ENCODE measurements around the gene TIE1.

The TIE1 gene

DNA sequence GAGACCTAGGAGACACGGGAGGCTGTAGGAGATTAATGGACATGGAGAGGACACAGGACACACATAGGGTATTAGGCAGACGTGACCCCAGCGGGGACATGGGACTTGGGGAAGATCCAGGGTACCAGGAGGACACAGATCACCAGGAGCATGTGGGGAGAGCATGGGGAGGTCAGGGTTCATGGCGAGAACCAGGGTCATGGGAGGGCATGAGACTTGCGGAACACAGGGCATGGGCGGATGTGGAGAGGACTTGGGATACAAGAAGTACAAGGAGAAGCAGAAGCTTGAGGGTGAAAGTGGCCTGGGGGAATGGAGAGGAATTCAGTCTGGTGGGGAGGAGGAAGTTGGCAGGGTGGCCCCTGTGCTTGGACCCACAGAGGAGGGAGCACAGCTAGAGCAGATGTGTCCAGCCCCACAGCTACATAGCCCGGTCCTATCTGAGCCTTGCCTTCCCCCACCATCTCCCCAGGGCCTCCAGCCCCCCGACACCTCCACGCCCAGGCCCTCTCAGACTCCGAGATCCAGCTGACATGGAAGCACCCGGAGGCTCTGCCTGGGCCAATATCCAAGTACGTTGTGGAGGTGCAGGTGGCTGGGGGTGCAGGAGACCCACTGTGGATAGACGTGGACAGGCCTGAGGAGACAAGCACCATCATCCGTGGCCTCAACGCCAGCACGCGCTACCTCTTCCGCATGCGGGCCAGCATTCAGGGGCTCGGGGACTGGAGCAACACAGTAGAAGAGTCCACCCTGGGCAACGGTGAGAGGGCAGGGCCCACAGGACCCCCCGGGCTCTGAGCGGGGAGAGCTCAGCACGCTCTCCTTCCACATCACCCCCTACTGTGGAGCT is 12.1 kb downstream of the TIE1 start:
- no peak for DNase-seq

DNA sequence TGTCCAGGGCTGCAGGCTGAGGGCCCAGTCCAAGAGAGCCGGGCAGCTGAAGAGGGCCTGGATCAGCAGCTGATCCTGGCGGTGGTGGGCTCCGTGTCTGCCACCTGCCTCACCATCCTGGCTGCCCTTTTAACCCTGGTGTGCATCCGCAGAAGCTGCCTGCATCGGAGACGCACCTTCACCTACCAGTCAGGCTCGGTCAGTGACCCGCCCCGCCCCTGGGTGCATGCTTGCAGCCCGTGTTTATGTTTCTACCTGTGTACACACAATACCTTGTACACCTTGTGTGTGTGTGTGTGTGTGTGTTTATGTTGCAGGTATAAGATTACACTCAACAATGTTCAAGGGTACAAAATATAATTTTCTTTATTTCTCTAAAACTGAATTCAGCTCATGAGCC is 13.0 kb downstream of the TIE1 start:
- DNase-seq = no peak

DNA sequence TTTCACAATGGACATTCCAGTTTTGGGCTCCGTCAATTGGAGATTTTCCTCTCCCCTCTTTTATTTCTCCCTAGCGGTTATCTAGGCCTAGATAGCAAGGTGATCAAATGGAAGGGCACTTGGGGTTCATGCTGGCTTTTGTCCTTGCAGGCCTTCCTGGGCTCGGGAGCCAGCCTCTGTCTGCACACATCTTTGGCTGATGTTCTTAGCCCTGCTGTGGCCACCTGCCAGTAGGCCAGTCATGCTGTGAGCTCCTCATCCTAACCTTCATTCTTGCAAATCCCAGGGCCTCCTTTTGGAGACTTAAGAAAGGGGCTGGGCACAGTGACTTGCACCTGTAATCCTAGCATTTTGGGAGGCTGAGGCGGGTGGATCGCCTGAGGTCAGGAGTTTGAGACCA is 13.5 kb downstream of the TIE1 start:
- no peak for DNase-seq

DNA sequence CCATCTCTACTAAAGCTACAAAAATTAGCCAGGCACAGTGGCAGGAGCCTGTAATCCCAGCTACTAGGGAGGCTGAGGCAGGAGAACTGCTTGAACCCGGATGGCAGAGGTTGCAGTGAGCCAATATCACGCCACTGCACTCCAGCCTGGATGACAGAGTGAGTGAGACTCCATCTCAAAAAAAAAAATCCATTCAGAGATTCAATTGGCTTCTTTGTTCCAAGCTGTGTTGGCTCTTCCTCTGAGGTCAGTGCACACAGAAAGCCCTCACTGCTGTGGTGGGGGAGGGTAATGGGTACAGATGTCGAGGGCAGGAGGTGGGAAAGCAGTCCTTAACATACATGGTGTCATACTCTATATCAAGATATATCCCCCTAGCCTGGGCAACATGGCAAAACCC is 14.7 kb downstream of the TIE1 start:
- no peak for DNase-seq

DNA sequence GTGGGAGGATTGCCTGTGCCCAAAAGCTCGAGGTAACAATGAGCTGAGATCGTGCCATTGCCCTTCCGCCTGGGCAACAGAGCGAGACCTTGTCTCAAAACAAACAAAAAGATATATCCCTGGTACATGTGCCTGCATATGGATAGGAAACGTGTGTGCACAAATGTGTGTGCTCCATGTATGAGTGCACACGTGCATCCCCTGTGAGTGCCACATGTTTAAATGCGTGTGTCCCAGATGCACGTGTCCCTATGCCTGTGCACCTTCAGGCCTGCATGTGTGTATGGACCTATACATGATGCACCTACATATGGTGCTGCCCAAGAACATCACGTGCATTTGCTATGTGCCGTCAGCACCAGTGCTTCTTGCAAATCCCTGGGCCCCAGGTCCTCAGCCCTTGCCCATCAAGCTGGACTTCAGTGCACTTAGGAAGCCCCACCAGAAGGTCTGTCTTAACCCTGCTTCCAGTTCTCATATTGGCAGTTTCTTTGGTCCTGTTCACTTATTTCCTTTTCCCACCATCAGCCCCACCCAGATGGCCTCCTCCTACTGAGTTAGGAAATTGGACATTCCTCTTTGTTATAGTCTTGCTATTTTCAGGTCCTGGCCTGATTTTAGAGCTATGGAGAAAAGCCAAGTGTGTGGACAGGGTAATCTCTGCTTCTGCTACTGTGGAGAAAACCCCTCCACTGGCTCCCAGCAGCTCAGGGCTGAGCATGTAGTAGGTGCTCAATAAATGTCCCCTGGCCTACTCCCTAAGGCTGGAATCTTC is 15.4 kb downstream of the TIE1 start:
- no peak for DNase-seq

DNA sequence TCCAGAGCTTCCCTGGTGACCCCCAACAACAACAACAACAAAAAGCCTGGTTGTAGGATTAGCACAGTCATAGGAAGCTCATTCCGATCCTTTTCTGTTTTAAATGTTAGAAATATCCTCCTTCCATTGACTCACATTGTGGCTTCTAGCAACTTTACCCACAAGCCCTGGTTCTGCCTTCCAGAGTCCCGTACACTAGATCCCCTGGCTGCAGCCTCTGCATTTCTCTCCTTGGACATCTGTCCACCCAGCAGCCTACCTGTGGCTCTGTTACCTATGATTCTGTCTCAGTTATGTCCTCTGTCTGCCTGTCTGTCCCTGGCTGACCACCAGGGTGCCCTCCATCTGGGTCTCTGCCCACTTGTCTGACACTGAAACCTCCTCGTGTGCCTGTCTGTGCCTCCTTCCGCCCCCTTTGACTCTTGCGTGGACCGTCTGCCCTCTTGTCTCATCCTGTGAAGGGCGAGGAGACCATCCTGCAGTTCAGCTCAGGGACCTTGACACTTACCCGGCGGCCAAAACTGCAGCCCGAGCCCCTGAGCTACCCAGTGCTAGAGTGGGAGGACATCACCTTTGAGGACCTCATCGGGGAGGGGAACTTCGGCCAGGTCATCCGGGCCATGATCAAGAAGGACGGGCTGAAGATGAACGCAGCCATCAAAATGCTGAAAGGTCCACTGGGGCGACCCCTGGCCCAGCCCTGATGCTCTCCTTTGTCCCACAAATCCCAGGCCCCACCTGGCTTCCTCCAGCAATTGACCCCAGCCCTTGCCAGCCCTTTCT is 16.1 kb downstream of the TIE1 start:
- no peak for DNase-seq

DNA sequence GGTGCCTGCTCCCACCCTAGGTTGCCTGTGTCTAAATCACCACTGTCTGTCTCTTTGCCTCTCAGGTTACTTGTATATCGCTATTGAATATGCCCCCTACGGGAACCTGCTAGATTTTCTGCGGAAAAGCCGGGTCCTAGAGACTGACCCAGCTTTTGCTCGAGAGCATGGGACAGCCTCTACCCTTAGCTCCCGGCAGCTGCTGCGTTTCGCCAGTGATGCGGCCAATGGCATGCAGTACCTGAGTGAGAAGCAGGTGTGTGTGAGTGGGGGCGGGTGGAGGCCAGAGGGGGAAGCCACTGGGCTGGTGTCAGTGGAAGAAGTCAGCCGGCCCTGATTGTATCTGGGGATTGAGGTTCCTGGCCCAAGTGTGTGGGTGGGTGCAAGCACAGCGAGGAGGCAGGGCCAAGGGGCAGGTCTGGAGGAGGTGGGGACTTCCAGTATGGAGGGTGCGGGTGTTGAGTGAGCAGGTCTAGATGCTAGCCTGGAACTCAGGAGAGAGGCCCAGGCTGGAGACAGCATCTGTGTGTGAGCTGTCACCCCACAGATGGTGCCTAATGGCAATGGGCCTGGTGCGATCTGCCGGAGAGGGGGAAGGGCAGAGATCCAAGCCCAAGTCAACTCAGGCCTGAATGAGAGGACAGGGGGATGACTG is 17.2 kb downstream of the TIE1 start:
- no peak for DNase-seq

DNA sequence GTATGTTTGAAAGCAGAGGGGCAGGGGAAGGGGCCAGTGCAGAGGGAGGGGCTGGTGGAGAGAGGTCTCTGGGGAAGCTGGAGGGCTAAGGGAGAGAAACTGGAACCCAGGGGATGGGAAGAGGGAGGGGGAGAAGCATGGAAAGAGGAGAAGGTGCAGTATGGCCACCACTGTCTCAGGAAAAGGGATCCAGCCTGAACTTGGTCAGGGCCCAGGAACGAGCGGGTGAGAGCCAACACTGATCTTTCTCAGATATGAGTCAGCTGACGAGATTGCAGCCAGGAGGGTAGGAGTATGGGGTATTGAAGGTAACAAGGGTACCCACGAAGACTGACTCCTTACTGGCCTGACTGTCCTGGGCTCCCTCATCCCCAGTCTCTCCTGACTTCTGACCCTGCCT is 18.0 kb downstream of the TIE1 start:
- DNase-seq = no peak

DNA sequence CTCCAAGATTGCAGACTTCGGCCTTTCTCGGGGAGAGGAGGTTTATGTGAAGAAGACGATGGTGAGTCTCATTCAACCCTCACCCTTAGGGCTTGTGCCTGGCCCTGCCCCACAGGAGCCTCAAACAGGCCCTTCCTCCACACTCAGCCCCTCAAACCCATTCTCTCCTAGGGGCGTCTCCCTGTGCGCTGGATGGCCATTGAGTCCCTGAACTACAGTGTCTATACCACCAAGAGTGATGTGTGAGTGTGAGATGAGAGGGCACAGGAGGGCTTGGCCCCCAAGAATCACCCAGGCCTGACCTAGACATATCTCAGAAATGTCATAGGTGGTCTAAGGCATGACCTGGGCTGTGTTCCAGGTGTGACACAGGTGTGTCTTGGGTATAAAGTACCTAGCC is 18.5 kb downstream of the TIE1 start:
- no peak for DNase-seq

DNA sequence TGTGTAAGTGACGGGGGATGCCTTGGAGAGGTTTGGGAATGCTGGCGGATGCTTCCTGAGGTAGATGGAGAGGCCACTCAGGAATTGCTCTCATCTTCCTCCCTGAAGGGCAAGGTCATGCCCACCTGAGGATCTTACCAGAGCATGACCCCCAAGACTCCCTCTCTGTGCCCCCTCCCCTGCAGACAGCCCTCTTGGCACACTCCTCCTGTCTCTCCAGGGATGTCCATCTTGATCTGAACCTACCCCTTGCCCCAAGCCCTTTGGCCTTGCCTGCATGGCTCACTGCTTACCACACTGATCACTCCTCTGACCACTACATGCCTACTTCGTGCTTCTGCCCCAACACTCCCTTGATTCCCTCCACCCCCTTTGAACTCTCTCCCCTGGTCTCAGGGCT is 19.0 kb downstream of the TIE1 start:
- no peak for DNase-seq

DNA sequence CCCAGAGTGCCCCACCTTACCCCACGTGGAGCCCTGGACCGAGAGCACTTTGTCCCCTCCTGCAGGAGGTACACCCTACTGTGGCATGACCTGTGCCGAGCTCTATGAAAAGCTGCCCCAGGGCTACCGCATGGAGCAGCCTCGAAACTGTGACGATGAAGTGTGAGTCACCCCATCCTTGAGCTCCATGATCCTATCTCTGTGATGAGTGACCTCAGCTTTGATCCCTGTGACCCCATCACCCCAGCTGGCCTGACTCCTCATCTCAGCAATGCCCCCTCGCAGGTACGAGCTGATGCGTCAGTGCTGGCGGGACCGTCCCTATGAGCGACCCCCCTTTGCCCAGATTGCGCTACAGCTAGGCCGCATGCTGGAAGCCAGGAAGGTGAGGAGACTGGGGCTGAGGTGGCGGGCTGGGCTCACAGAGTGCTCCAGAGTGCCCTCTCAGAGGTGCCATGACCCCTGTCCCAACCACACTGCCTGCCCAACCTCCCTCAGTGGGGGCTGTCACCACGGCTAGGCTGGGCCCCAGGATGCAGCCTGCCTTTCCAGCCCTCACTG is 20.6 kb downstream of the TIE1 start:
- DNase-seq = no peak

DNA sequence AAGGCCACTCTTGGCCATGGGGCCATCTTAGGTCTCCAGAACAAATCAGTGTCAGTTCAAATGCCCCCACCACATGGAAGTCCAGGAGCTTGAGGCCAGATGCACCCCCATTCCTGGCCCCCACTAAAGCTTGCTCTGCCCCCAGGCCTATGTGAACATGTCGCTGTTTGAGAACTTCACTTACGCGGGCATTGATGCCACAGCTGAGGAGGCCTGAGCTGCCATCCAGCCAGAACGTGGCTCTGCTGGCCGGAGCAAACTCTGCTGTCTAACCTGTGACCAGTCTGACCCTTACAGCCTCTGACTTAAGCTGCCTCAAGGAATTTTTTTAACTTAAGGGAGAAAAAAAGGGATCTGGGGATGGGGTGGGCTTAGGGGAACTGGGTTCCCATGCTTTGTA is 21.7 kb downstream of the TIE1 start:
- no peak for DNase-seq

DNA sequence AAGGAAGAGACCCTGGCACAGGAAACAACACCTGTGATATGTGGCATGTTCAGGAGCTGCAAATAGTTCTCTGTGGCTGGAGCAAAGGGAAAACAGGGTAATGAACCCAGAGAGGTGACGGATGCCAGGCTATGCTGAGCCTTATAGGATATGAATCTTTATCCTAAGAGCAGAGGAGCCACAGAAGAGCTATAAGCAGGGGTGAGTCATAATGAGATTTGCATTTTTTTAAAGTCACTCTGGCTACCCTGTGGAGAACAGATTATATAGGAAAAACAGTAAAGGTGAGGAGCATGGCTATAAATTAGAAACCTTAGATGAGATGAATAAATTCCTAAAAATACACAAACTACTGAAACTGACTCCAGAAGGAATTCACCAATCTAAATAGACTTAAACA is 24.0 kb downstream of the TIE1 start:
- DNase-seq = peak in 1 of 2 experiments; percentile 22

DNA sequence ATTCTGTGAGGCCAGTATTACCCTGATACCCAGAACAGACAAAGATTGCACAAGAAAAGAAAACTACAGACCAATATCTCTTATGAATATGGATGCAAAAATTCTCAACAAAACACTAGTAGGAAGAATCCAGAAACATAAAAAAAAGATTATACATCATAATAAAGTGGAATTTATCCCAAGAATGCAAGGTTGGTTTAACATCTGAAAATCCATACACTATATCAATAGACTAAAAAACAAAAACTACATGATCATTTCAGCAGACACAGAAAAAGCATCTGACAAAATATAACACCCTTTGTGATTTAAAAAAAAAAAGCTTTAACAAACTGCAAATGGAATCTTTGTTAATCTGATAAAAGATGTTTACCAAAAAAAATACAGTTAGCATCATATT is 24.6 kb downstream of the TIE1 start:
- DNase-seq = no peak

DNA sequence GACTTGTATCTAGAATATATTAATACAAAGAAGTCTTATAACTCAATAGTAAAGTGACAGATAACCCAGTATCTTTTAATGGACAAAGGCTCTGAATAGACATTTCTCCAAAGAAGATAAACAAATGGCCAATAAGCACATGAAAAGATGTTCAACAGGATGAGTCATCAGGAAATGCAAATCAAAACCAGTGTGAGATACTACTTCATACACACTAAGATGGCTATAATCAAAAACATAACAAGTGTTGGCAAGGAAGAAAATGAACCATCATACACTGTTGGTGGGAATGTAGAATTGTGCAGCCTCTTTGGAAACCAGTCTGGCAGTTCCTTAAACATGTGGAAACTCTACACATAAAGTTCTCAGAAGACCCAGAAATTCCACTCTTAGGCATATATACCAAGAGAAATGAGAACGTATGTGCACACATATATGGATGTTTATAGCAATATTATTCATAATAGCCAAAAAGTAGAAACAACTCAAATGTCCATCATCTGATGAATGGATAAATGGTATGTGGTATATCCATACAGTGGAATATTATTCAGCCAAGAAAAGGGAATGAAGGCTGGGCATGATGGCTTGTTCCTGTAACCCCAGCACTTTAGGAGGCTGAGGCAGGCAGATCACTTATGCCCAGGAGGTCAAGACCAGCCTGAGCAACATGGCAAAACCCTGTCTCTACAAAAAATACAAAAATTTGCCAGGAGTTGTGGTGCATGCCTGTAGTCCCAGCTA is 26.9 kb downstream of the TIE1 start:
- DNase-seq = no peak

DNA sequence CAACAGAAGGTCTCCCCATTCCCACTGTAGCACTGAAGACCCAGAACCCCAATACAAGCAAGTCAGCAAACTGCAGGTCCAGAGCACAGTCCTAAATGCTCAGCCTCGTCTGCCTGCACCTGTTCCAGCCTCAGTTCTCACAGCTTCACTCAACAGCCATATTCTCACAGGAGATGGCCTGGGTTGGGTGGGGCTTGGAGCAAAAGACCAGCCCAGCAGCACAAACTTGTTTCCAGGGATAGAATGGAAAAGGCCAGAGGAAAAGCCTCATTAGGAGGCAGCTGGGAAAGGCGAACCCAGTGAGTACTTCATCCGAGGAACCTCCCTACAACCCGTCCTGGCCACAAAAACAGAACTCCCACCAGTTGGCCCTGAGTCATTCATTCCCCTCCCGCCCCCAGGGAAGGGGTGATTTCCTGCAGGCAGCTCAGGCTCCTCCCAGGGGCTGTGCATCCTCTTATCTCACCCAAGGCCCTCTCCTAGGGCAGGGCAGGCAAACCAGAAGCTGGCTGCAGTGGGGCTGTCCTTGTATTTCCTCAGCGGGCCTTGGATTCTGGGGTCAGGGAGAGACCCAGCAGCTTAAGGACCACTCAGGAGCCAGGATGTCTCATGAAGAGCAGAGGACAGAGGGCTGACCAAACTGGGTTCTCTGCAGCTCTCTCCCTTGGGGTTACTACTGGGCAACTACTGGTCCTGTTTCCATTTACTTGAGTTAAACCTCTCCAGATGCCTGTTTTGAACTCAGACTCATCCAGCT is 29.4 kb downstream of the TIE1 start:
- no peak for DNase-seq

DNA sequence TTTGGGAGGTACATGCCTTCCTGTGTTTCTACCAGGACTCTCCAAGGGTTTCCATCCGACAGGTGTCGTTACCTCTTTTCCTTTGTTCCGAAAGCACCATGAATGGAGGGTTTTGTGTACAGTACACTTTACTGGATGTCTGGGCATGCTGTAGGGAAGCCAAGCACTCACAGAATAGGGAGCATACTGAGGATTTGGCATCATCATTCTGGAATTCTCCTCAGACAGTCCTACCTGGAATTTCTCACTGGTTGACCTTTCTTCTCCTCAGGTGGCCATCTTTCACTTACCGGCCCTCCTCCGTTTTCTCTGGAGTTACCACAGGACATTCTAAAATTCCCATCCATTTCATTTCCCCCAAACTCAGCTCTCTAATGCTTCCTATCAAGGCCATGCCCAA is 30.9 kb downstream of the TIE1 start:
- no peak for DNase-seq

DNA sequence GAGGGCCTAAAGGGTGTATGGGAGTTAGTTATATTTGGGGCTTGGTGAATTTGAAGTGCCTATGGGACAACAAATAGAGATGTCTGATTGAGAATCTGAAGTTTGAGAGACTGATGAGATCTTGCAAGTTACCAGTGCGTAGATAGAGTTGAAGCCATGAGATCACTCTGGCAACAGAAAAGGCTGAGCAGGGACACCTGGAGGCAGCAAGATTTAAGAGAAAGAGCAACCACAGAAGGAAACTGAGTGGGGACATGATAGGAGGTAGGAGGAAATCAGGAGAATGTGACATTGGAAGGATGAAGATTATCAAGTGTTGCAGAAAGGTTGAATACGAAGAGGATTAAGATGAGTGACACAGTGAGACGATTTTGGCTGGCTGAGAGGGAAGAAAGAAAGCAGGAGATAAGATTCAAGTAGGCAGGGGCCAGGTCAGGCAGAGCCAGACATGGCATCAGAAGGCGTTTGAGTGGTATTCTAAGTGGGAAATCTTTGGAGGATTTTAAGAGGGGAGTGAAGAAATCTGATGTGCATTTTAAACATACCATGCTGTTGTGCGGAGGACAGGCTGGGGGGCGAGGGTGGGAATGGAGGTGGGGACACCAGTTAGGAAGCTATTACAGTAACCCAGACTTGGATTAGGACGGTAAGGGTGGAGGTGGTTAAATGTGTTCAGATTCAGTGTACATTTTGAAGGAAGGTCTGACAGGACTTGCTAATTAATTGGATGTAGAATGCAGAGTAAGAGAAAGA is 33.8 kb downstream of the TIE1 start:
- no peak for DNase-seq

DNA sequence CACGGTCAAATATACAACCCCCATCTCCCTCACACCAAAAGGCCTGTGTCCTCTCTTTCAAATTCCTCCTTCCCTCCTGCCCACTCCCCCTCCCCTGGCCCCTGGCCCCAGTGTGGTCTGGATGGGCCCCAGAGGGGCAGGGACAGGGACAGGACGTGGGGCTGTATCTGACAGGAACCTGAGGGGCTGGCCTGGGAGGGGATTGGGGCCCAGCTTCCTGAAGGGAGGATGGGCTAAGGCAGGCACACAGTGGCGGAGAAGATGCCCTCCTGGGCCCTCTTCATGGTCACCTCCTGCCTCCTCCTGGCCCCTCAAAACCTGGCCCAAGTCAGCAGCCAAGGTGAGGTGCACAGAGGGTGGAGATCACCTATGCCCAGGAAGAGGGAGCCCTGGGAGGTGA is 36.8 kb downstream of the TIE1 start, which contains the start of gene MPL:
TSS of gene MPL (plus strand) at position 231 of the 400 bp plus-strand sequence. CDS start at position 262, 31 bp downstream.
- no peak for DNase-seq

DNA sequence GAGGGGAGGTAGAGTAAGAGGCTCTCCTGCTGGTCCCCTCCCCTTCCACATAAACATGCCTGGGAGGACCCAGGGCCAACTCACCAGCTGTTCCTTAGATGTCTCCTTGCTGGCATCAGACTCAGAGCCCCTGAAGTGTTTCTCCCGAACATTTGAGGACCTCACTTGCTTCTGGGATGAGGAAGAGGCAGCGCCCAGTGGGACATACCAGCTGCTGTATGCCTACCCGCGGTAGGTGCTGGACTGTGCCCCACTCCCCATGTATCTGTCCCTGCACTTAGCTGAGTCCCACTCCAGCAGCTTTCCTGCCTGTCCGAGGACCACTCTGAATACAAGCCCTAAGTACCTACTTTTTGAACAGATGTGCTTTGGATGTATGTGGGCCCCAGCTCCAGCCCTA is 37.2 kb downstream of the TIE1 start:
- DNase-seq = no peak
